Measurements from ENCODE around the gene MRGPRF.
A peak's percentile ranks its signal among the peaks of the same experiment; 100 is the strongest.

MRGPRF gene

DNA sequence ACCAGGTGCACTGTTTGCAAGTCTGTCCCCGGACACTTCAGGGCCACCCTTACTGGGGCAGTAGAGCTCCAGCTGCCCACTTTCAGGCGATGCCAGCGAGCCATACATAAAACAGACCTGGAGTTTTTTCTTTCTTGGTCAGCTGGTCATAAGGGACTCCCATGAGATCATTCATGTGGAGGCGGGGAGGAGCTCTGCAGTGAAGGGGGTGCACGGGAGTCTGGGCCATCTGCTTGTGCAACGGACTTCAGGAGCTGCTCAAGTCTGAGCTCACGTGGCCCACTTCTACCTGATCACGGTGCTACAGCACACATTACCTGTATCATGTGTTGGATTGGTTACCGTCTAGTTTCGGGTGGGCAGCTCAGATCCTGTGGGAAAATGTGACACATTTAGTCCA lies 9.2 kb upstream of the MRGPRF start:
- DNase-seq (ENCODE audit: low read depth), result no peak

DNA sequence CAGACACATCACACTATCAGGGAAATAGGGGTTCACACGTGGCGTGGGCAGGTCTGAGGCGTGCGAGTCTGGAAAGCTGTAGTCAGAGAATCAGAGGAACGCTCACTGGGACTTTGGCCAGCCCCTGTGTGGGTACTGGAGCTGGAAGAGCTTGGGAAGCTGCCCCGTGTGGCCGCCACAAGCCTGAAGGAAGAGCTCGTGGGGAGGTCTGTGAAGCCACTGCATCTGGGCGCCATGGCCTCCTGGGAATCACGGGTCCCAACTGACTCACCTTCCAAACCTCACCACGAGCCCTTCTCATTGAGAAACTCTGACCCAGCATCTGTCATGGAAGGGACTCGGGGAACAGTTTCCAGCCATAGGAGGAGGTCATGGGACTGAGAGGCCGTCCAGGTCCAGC lies 5.9 kb upstream of the MRGPRF start:
- DNase-seq (ENCODE audit: low read depth), result no peak

DNA sequence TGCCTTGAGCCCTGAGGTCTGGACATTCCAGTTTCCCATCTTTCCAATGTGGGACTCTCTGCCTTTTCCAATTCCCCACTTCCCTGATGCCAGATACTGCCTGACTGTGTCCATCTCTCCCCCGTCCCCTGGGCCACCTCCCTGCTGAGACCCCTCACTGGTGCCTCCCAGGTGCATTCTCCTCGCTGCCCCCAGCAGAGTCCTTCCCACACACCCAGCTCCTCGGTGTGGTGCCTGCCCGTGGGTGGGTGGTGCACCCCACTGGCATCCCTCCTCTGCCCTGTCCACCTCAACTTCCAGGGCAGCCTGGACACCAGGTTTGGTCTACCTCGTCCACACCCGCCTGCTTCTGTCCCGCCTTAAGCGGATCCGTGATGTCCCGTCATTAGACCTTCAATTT lies 4.9 kb upstream of the MRGPRF start:
- no peak for DNase-seq (ENCODE audit: low read depth)

DNA sequence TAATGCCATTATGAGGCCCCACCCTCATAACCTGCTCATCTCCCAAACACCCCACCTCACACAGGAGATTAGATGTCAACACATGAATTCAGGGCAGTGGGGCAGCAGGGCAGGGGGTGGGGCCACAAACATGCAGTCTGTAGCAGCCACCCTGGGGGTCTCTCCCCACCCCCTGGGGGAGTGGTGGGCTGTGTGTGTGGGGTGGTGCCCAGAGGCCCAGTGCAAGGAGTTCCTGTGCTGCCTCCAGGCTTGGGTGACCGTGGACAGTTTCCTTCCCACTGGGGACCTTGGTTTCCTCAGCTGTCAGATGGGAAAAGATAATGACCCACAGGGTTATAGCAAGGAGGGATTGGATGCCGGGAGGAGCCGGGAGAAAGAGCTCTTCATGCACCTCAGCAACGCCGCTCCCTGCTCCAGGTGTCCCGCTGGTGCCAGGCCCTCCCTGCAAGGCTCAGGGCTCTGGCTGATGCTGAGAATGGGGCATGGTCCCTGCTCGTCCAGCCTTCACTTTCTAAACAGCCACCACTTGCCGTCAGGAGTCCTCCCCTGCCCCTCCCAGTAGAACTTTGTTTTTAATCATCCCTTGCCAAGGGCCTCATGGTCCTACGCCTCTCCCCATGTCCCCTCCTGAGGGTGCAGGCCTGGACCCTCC lies 2.0 kb upstream of the MRGPRF start:
- DNase-seq (ENCODE audit: low read depth), result no peak

DNA sequence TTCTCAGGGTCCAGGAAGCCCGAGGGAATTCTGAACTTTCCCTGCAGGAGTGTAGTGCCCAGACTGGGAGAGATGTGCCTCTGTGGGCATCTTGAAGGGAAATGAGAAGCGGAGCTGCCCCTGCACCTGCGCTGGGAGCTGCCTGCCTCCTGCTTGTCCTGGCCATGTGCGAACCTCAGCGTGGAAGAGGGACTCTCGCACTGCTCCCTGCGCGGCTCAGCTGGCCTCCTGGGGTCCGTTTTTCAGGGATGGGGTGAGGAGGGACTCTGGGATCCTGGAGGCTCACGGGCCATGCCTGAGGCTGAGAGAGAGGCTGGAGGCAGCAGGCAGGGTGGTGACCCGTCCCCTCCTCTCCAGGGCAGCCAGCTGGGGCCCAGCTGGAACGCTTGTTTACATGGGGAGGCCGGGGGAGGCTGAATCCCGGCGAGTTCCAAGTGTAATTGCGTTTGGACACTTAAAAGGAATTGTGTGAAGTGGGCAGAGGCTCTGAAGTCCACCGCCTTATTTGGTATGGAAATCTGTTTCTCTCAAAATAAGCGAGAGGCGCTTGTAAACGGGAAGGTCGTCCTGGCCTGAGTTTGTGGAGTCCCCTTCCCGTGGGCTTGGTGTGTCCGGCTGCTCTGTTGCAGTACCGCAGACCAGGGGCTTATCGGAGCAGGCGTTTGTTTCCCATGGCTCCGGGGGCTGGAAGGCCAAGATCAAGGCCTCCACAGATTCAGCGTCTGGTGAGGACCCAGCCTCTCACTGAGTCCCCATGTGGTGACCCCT lies 1.2 kb upstream of the MRGPRF start:
- DNase-seq (ENCODE audit: low read depth), result no peak

DNA sequence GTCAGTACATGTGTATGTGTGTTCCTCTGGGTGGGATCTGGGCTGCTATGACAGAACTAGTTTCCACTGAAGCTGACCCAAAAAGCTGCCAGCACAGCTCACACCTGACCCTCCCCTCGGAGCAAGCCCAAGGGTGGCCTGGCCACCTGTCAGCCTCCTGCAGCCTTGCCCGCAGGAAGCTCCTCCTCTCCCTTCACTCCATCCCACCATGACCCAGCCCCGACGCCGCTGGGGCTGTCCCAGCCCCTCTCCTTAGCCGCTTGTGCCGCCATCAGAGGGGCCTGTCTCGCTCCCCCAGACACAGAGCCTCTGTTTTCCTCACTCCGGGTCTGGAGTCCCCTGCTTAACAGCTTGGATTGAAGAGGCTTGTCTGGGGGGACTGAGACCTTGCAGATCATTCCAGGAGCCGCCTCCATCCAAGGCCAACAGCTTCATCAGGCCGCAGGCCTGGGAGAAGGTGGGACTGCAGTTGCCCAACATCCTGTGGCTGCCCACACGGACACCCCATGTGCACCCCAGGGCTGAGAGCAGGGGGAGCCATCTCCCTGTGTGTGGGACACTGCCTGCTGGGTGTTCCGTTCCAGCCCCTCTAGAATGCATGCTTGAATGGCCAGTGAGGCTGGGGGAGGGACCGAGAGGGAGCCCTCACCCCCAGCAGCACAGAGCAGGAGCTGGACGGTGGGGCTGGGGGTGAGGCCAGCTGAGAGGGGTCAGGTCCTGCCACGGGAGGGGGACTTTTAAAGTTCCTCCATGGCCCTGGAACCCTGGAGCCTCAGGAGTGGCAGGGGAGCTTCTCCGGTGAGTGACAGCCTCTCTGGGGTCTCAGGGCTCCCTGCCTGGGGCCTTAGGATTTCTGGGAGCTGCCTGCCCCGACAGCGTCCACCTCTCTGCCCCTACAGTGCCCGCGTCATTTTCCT lies 696 bp downstream of the MRGPRF start:
- peak; percentile 61 for DNase-seq (ENCODE audit: low read depth)

DNA sequence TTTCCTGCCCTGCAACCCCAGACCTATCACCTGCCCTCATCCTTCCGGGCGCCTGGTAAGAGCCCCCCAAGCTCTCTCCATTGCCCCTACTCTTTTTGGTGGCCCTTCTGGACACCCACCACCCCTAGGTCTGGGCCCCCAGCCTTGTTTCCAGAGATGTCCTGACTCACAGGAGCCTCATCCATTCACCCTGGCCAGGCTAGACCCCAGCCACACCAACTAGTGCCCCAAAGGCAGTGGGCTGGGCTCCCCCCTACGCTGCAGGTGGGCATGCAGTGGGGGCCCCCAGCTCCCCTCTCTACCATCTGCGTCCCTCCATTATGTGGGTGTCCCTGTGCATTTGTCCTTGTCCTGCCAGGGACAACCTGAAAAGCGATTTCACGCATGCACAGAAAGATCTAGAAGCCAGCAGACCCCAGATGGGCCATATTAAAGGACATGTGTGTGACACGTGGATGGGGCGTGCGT lies 1.4 kb downstream of the MRGPRF start:
- DNase-seq (ENCODE audit: low read depth), result no peak

DNA sequence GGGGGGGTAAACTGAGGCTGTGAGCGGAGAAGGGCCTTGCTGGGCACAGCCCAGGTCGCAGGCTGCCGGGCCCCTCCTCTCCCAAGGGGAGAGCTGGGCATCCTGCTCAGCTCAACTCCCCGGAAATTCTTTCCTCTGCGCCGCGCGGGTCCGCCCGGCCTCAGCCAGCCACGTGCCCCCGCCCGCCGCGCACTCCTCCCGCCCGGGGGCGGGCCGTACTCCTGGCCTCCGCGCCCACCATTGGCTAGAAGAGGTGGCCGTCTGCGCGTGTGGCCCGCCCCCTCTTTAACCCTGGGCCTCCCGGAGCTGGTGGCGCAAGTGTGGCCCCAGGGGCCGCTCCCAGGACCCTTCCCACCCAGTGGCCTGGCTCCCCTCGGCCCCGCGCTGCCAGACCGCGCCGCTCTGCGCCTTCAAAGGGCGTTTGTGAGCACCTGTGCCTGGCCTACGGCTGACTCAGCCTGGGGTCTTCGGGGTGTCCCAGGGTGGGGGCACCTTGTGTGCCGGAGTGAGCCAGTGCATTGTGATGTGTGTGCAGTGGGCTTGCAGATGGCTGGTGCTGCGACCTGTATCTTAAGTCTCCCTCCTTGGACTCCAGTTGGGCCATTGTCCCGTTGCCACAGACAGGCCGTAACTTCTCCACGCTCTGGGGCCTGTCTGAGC lies 2.0 kb downstream of the MRGPRF start:
- DNase-seq (ENCODE audit: low read depth), result peak; percentile 86

DNA sequence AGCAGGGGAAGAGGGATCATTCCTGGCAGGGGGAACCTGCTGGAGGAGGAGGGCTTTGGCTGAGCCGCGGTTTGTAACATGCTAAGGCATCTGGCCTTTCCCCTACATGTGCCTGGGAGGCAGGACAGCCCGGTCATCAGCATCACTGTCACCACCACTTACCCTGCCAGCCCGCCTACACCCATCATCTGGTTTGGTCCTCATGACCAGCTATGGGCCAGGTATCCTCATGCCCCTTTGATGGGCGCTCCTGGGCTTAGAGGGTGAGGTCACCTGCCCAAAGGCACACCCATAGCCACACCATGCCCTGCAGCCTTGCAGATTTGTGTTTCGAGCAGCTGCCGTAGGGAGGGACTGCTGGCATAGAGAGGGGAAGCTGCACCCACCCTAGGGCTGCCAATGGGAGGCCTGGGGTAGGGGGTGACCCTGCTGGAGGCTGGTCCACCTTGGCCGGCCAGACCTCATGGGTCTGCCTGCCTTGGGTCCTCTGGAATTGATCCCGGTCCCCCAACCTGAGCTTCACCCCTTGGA lies 2.6 kb downstream of the MRGPRF start:
- no peak for DNase-seq (ENCODE audit: low read depth)

DNA sequence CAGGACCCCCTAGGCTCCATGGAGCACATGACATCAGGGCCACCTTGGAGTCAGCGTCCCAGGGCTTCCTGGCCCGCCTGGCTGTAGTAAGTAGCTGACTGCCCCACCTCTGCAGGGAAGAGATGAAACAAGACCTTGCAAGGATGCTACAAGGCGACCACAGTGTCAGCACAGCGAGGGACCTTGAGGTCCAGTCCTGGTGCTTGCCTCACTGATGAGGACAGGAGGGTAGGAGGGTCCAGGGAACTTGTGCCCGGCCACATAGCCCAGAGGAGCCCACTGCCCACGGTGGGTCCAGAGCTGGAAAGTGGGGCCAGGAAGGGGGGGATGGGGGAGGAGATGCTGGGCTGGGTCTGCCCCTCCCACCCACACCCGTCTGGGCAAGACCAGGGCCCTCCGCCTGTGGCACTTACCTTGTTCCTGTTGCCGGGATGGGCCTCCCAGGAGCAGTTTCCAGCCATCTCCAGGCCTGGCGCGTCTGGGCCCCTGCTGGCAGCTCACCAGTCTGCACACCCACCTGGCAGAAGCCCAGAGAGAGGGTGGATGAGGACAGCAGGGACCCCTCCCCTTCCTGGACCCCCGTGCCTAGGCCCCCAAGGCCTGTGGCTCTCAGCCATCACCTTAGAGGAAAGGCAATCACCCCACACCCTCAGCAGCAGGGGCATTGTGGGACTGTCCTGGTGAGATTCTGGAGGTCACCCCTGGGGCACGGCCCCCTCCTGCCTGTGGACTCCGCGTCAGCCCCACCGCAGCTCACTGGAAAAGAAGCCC lies 3.4 kb downstream of the MRGPRF start:
- peak; percentile 8 for DNase-seq (ENCODE audit: low read depth)

DNA sequence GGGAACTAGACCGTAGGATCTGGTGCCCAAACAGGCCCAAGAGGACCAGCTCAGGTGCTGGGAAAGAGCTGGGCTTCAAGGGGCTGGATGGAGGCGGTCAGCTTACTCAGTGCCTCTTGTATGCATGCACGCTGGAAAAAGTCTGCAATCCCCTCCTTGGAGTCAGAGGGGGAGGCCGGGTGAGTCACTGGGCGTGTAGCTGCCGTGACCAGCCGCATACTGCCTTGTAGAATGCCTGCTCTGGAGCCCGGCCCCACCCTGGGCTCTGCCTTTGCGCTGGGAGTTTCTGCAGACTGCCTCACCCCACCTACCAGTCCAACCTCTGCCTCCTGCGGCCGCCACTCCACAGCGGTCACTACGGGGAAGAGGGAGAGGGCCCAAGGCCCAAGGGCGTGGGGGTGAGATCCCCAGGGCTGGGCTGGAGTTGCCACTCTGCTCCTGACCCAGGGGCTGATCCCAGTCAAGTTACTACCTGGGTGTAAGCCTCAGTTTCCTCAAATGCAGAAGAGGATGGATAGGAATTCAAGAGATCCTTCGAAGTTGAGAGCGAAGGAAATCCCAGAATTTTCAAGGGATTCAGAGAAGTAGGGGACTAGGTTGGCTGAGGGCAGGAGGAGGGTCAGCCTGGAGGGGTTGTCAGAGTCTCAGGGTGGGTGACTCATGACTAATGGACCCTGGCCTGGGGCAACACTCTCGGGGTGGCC lies 4.2 kb downstream of the MRGPRF start:
- DNase-seq (ENCODE audit: low read depth), result peak; percentile 98

DNA sequence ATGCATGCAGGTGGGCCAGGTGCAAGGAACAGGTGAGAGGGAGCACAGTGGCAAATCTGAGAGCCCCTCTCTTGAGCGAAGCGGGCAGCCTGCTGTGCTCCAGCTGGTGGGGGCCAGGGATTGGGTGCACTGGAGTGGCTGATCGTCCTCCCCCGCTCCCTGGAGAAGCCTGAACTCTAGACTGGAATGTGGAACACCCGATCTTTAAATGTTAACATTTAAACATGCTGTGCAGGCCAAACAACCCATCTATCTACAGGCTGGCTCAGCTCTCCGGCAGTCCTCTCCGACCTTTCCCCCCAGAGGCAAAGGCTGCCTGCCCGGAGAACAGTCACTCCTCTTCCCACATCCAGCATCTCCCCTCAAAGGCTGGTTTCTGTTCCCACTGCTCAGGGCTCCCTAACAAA lies 5.1 kb downstream of the MRGPRF start:
- no peak for DNase-seq (ENCODE audit: low read depth)

DNA sequence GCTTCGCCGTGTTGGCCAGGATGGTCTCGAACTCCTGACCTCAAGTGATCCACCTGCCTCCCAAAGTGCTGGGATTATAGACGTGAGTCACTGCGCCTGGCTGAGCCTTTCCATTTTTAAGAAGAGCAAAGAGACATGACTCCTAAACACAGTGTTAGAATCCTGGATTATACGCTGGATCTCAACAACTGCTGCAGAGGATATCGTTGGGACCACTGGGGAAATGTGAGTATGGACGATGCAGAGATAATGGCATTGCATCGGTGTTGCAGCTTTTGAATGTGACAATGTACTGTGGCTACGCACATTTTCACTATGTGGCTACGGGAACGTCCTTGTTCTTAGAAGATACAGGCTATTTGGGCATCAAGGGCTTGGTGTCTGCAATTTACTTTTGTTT lies 6.2 kb downstream of the MRGPRF start:
- DNase-seq (ENCODE audit: low read depth), result no peak

DNA sequence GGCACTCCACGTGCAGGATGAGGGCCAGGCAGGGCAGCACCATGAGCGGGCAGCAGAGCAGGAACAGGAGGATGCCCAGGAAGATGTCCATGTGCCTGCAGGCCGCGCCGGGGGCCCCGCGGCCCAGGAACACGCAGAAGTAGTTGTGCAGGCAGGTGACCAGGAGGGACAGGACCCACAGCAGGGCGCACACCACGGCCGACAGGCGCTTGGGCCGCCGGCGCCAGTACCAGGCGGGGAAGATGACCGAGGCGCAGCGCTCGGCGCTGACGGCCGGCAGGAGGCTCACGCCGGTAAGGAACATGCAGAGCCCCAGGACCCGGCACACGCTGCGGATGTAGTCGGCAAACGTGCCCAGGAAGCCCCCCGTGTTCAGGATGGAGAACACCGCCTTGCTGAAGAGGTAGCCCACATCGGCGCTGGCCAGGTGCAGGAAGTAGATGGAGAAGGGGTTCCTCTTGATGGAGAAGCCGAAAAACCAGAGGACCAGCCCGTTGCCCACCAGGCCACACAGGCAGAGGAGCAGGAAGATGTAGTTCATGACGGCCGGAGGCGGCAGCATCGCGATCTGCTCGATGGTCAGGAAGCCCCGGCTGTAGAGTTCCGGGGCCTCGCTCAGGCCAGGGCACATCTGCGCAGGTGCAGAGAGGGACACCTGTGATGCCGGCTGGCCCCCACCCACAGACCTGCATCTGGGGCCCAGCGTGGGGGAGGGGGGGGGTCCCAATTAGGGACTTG lies 7.2 kb downstream of the MRGPRF start:
- no peak for DNase-seq (ENCODE audit: low read depth)

DNA sequence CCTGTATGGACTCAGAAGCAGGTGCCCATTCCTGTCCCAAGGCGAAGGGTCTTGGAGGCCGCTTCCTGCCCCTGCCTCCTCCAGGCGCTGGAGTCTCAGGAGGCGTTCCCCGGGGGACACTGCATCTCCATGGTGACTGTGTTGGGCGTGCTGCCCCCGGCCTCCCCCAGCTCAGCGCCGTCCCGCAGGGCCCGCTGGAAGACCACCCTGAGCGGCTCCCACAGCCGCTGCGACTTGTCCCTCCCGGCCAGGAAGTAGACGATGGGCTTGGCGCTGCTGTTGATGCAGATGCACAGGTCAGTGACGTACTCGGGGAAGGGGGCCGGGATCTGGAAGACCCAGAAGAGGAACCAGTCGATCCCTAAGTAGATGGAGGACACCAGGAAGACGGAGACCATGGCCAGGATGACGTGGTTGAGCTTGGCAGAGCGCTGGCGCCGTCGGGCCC lies 7.8 kb downstream of the MRGPRF start:
- DNase-seq (ENCODE audit: low read depth), result no peak

DNA sequence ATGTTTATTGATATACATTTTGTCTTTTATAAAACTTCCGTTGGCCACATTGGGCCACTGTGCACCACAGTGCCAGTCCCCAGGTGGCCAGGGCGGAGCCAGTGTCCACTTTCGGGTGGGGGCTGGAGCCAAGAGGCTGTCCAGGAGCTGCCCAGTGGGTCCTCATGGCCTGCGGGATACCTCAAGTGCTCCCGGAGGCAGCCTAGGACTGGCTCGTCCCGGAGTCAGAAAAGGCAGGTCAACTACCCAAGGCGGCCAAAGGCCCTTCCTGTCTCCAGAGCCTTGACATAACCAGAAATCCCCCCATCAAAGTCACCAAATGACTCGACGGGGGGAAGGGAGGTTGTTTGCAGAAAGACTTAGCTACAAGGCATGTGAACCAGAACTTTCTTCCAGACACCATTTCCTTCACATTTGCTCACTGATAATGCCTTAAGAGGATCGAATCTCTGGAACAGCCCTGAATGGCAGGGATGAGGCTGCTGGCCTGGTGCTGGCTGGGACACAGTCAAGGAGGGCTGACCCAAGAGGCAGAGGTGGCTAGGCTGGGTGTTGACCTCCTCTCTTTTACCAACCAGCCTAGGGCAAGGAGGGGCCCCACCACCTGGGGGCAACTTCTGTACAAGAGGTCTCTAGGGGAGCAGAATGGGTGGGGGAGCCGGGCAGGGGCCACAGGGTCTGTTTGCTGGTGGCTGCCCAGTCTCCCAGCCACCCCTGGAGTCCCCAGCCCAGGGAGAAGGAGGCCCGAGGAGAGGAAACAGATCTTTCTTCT lies 8.4 kb downstream of the MRGPRF start:
- no peak for DNase-seq (ENCODE audit: low read depth)

DNA sequence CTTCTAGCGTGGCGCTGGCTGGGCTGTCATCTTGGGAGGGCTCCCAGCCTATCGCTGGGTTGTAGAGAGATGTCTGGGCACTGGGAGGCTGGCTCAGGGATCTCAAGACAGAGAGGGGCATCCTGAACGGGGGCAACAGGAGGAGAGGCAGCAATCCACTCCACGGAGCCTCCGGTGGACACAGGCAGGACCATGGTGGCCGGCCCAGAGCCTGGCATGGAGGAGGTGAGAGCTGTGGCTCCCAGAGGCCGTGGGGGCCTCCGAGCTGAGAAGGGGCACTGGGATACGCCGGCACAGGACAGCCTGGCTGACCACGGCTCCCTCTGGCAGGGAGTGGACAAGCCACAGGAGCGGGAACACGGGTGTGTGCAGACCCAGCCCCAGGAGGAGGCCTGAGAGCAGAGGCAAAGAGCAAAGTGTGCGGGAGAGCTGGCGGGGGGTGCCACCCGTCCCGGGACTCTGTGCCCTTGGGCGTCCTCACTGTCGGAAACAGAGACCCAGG lies 9.1 kb downstream of the MRGPRF start:
- DNase-seq (ENCODE audit: low read depth), result no peak

DNA sequence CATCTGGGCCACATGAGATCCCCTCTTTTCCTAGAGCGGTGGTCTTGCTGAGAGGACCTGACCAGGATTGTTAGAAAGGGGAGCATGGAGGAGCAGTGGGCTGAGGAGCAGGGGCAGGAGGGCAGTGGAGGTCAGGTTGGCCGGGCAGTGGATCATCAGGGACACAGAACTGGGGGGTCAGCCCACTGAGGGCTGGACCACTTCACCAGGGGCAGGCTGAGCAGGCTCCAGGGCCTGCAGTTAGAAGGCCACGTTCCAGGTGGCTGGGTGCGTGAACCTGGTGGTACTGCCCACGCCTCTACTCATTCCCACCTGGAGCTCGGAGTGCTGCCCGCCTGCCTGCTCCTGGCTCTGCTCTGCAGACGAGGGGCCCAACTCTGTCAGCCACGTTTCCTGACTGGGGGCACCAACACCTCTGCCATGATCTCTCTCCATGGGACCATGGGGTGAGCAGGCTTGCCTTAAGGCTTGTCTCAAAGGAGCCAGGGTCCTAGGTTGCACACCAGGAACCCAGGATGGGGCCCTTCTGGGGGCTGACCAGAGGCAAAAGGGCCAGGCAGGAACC lies 9.7 kb downstream of the MRGPRF start:
- no peak for DNase-seq (ENCODE audit: low read depth)
